ENCODE measurements around the gene GPR132. TPM values are rescaled to one million over a fixed set of nuclear protein-coding genes. Genes with fewer than 3 reads are reported as not detected.

The GPR132 gene
- total and polyA plus RNA-seq, 2 of the 13 experiments (the other 11 are each of a cell fraction or from before 2014, with no cell fraction given), result not detected

GRCh38 chr14:105020815-105021655 lies 44.2 kb downstream of the GPR132 start, which contains the start of gene CDCA4 (continued):
- no peak for TF ChIP-seq ZFP1 (CRISPR knock-in tag; IDR thresholded peaks at IDR 0.05)
- TF ChIP-seq KDM5B (CRISPR knock-in tag; IDR thresholded peaks at IDR 0.05; ENCODE audit: borderline replicate concordance), result no peak
- TF ChIP-seq, protein P1, sequence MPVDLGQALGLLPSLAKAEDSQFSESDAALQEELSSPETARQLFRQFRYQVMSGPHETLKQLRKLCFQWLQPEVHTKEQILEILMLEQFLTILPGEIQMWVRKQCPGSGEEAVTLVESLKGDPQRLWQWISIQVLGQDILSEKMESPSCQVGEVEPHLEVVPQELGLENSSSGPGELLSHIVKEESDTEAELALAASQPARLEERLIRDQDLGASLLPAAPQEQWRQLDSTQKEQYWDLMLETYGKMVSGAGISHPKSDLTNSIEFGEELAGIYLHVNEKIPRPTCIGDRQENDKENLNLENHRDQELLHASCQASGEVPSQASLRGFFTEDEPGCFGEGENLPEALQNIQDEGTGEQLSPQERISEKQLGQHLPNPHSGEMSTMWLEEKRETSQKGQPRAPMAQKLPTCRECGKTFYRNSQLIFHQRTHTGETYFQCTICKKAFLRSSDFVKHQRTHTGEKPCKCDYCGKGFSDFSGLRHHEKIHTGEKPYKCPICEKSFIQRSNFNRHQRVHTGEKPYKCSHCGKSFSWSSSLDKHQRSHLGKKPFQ (CRISPR knock-in tag; IDR thresholded peaks at IDR 0.05; ENCODE audit: insufficient replicate concordance), result no peak
- TF ChIP-seq ZNF572 (CRISPR knock-in tag; IDR thresholded peaks at IDR 0.05), result no peak
- TF ChIP-seq MAFK (conservative IDR thresholded peaks at IDR 0.05 in 1 of 2, IDR thresholded peaks at IDR 0.05 in 1 of 2; ENCODE audit: low read length in 2 of 2), result no peak
- no peak for TF ChIP-seq ZNF337 (CRISPR knock-in tag; IDR thresholded peaks at IDR 0.05; ENCODE audit: borderline replicate concordance, low read depth)
- no peak for TF ChIP-seq ZKSCAN1 (IDR thresholded peaks at IDR 0.05; ENCODE audit: low read length)
- peak; percentile 20; the same call in 1 of the 2 replicates for TF ChIP-seq ZMAT3 (CRISPR knock-in tag; conservative IDR thresholded peaks at IDR 0.05)
- TF ChIP-seq ZNF552 (CRISPR knock-in tag; IDR thresholded peaks at IDR 0.05; ENCODE audit: borderline replicate concordance), result no peak
- TF ChIP-seq RORA (CRISPR knock-in tag; IDR thresholded peaks at IDR 0.05), result no peak
- no peak for TF ChIP-seq ZNF616 (CRISPR knock-in tag; IDR thresholded peaks at IDR 0.05; ENCODE audit: low read depth)
- TF ChIP-seq TRIM24 (CRISPR knock-in tag; IDR thresholded peaks at IDR 0.05), result no peak
- no peak for TF ChIP-seq ATRX (CRISPR knock-in tag; IDR thresholded peaks at IDR 0.05; ENCODE audit: borderline replicate concordance)
- TF ChIP-seq ZNF431 (CRISPR knock-in tag; IDR thresholded peaks at IDR 0.05; ENCODE audit: borderline replicate concordance, low read depth), result no peak
- TF ChIP-seq THAP9 (CRISPR knock-in tag; IDR thresholded peaks at IDR 0.05; ENCODE audit: borderline replicate concordance), result peak; percentile 90
- TF ChIP-seq, protein P2, sequence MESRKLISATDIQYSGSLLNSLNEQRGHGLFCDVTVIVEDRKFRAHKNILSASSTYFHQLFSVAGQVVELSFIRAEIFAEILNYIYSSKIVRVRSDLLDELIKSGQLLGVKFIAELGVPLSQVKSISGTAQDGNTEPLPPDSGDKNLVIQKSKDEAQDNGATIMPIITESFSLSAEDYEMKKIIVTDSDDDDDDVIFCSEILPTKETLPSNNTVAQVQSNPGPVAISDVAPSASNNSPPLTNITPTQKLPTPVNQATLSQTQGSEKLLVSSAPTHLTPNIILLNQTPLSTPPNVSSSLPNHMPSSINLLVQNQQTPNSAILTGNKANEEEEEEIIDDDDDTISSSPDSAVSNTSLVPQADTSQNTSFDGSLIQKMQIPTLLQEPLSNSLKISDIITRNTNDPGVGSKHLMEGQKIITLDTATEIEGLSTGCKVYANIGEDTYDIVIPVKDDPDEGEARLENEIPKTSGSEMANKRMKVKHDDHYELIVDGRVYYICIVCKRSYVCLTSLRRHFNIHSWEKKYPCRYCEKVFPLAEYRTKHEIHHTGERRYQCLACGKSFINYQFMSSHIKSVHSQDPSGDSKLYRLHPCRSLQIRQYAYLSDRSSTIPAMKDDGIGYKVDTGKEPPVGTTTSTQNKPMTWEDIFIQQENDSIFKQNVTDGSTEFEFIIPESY (CRISPR knock-in tag; IDR thresholded peaks at IDR 0.05), result no peak
- no peak for TF ChIP-seq ZNF224 (CRISPR knock-in tag; IDR thresholded peaks at IDR 0.05)
- no peak; the same call in 1 of the 2 replicates for TF ChIP-seq MAZ (IDR thresholded peaks at IDR 0.05; ENCODE audit: borderline replicate concordance, low read depth, low read length)
- peak; percentile 71 for TF ChIP-seq MAZ (CRISPR knock-in tag; IDR thresholded peaks at IDR 0.05; ENCODE audit: low read depth)
- peak; percentile 63 for TF ChIP-seq TOPORS (CRISPR knock-in tag; IDR thresholded peaks at IDR 0.05)
- no peak for TF ChIP-seq KLF9 (CRISPR knock-in tag; IDR thresholded peaks at IDR 0.05; ENCODE audit: low read depth)
- TF ChIP-seq TEAD2 (CRISPR knock-in tag; IDR thresholded peaks at IDR 0.05), result no peak
- TF ChIP-seq SP140L (CRISPR knock-in tag; IDR thresholded peaks at IDR 0.05; ENCODE audit: borderline replicate concordance), result no peak

Measured in HepG2 (cell line).